Measurements from ENCODE around the gene SHB.

The SHB gene

DNA sequence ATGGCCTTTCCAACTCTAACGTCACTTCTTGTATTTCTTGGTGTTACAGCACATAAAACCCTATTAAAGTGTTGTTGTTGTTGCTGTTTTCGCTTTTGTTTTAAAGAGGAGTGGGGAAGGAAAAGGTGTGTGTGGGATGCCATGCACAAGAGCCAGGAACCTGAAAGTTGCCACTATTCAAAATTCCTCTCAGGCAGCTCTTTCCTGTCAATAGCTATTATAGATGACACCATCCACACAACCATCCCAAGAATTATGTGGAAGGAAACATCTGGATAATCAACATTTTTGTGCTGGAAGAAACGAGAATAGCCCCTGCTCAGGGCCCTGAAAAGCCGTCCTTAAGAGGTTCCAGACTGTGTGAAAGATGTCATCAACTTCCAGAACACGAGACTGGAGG is 79.3 kb downstream of the SHB start:
- TF ChIP-seq POLR2AphosphoS5 (IDR thresholded peaks at IDR 0.05; ENCODE audit: low read depth, low read length) (no peak), FOXP2 (optimal IDR thresholded peaks at IDR 0.05; ENCODE audit: borderline replicate concordance, extremely low read depth, extremely low read length, insufficient read depth) (no peak), SIN3A (IDR thresholded peaks at IDR 0.05; ENCODE audit: borderline replicate concordance, insufficient read depth, low read length) (no peak), TAF1 (IDR thresholded peaks at IDR 0.05; ENCODE audit: borderline replicate concordance, insufficient read depth, low read length) (no peak)
- TF ChIP-seq, protein P1, sequence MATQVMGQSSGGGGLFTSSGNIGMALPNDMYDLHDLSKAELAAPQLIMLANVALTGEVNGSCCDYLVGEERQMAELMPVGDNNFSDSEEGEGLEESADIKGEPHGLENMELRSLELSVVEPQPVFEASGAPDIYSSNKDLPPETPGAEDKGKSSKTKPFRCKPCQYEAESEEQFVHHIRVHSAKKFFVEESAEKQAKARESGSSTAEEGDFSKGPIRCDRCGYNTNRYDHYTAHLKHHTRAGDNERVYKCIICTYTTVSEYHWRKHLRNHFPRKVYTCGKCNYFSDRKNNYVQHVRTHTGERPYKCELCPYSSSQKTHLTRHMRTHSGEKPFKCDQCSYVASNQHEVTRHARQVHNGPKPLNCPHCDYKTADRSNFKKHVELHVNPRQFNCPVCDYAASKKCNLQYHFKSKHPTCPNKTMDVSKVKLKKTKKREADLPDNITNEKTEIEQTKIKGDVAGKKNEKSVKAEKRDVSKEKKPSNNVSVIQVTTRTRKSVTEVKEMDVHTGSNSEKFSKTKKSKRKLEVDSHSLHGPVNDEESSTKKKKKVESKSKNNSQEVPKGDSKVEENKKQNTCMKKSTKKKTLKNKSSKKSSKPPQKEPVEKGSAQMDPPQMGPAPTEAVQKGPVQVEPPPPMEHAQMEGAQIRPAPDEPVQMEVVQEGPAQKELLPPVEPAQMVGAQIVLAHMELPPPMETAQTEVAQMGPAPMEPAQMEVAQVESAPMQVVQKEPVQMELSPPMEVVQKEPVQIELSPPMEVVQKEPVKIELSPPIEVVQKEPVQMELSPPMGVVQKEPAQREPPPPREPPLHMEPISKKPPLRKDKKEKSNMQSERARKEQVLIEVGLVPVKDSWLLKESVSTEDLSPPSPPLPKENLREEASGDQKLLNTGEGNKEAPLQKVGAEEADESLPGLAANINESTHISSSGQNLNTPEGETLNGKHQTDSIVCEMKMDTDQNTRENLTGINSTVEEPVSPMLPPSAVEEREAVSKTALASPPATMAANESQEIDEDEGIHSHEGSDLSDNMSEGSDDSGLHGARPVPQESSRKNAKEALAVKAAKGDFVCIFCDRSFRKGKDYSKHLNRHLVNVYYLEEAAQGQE (IDR thresholded peaks at IDR 0.05; ENCODE audit: insufficient read depth in 1 of 2, low read depth in 2 of 2, low read length in 2 of 2), result no peak

DNA sequence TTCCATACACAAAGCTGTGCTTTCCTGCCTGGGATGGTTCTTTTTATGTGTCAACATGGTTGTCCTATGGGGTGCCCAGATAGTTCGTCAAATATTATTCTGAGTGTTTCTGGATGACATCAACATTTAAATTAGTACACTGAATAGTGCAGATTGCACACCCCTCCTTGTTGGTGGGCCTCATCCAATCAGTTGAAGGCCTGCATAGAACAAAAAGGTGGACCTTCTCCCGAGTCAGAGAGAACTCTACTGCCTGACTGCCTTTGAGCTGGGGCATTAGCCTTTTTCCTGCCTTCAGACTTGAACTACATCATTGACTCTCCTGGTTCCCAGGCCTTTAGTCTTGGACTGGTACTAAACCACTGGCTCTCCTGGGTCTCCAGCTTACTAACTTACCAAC is 80.4 kb downstream of the SHB start:
- no peak for TF ChIP-seq FOXP2 (optimal IDR thresholded peaks at IDR 0.05; ENCODE audit: borderline replicate concordance, extremely low read depth, extremely low read length, insufficient read depth)
- TF ChIP-seq TAF1 (IDR thresholded peaks at IDR 0.05; ENCODE audit: borderline replicate concordance, insufficient read depth, low read length), result no peak
- TF ChIP-seq POLR2AphosphoS5 (IDR thresholded peaks at IDR 0.05; ENCODE audit: low read depth, low read length), result no peak
- TF ChIP-seq, protein P1 (IDR thresholded peaks at IDR 0.05; ENCODE audit: insufficient read depth in 1 of 2, low read depth in 2 of 2, low read length in 2 of 2), result no peak
- no peak for TF ChIP-seq SIN3A (IDR thresholded peaks at IDR 0.05; ENCODE audit: borderline replicate concordance, insufficient read depth, low read length)

DNA sequence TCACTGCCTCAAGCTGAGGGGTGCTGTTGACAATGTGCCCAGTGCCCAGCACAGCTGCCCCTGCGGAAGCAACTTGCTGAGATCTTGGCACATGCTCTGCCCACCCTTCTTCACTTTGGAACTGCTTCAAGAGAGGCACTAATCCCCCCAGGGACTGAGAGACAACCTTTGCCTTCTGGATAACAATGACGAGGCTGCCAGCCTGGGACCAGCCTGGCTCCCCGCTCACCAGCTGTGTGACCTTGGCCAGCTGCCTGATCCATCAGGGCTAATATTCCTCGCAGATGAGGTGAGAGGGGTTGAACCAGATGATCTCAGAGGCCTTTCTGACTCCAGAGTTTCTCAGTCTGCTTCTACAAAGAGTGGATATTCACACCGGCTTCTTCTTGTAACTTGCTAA is 81.0 kb downstream of the SHB start:
- TF ChIP-seq FOXP2 (optimal IDR thresholded peaks at IDR 0.05; ENCODE audit: borderline replicate concordance, extremely low read depth, extremely low read length, insufficient read depth), result no peak
- TF ChIP-seq POLR2AphosphoS5 (IDR thresholded peaks at IDR 0.05; ENCODE audit: low read depth, low read length), result no peak
- no peak for TF ChIP-seq SIN3A (IDR thresholded peaks at IDR 0.05; ENCODE audit: borderline replicate concordance, insufficient read depth, low read length)
- no peak for TF ChIP-seq TAF1 (IDR thresholded peaks at IDR 0.05; ENCODE audit: borderline replicate concordance, insufficient read depth, low read length)
- TF ChIP-seq, protein P1 (IDR thresholded peaks at IDR 0.05; ENCODE audit: insufficient read depth in 1 of 2, low read depth in 2 of 2, low read length in 2 of 2), result no peak

- TF ChIP-seq, protein P1 (IDR thresholded peaks at IDR 0.05; ENCODE audit: insufficient read depth in 1 of 2, low read depth in 2 of 2, low read length in 2 of 2), result no peak
- no peak for TF ChIP-seq SIN3A (IDR thresholded peaks at IDR 0.05; ENCODE audit: borderline replicate concordance, insufficient read depth, low read length)
Observed at GRCh38 chr9:37987467-37987981, 81.5 kb downstream of the SHB start.

DNA sequence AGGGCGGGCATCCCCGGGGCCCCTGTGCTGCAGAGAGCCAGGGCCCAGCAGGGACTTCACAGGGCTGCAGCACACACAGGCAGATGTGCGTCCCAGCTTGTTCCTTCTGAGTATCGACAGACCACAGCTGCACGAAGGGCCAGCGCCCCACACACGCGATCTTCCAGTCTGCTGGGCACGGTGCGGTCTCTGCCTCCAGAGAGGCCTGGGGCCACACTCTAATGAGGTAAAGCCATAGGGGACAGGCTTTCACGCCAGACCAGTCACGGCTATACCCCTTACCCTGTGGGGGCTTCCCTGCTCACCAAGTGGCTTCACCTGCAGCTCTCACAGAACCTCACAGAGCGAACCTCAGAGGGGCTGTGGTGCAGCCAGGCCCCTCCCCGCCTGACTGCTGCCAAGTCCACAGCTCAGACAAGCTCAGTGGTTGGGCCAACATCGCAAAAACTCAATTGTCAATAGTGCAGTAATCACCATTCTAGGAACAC is 82.2 kb downstream of the SHB start:
- TF ChIP-seq, protein P1 (IDR thresholded peaks at IDR 0.05; ENCODE audit: insufficient read depth in 1 of 2, low read depth in 2 of 2, low read length in 2 of 2), result no peak
- TF ChIP-seq SIN3A (IDR thresholded peaks at IDR 0.05; ENCODE audit: borderline replicate concordance, insufficient read depth, low read length) (no peak), POLR2AphosphoS5 (IDR thresholded peaks at IDR 0.05; ENCODE audit: low read depth, low read length) (no peak), FOXP2 (optimal IDR thresholded peaks at IDR 0.05; ENCODE audit: borderline replicate concordance, extremely low read depth, extremely low read length, insufficient read depth) (no peak), TAF1 (IDR thresholded peaks at IDR 0.05; ENCODE audit: borderline replicate concordance, insufficient read depth, low read length) (no peak)
